ENCODE measurements around the gene MAP2K1.
"Not testable (repeated sequence)": the region's sequence is repeated elsewhere in the genome, so short reads cannot be mapped to it uniquely, and the experiment has no call there.

MAP2K1 gene

GRCh38 chr15:66424963-66425612, 38.4 kb downstream of the MAP2K1 start:
- no peak for DNase-seq (ENCODE audit: low read depth in 2 of 2)

GRCh38 chr15:66425837-66426236, 39.1 kb downstream of the MAP2K1 start:
- no peak for DNase-seq (ENCODE audit: low read depth in 2 of 2)

- DNase-seq (ENCODE audit: low read depth in 2 of 2): no peak
Observed at GRCh38 chr15:66429117-66429516, 42.4 kb downstream of the MAP2K1 start.

- no peak for DNase-seq (ENCODE audit: low read depth in 2 of 2)
Observed at GRCh38 chr15:66429546-66429945, 42.8 kb downstream of the MAP2K1 start.

- no peak for DNase-seq (ENCODE audit: low read depth in 2 of 2)
Observed at GRCh38 chr15:66430627-66431255, 44.0 kb downstream of the MAP2K1 start.

- DNase-seq (ENCODE audit: low read depth in 2 of 2): no peak
Observed at GRCh38 chr15:66433726-66434125, 47.0 kb downstream of the MAP2K1 start.

- DNase-seq (ENCODE audit: low read depth in 2 of 2): no peak
Observed at GRCh38 chr15:66440501-66440900, 53.8 kb downstream of the MAP2K1 start.

- DNase-seq (ENCODE audit: low read depth in 2 of 2): no peak
Observed at GRCh38 chr15:66452420-66452819, 65.7 kb downstream of the MAP2K1 start.

GRCh38 chr15:66452971-66453580, 66.4 kb downstream of the MAP2K1 start:
- no peak for DNase-seq (ENCODE audit: low read depth in 2 of 2)

GRCh38 chr15:66454143-66454542, 67.4 kb downstream of the MAP2K1 start:
- no peak for DNase-seq (ENCODE audit: low read depth in 2 of 2)

GRCh38 chr15:66456211-66456610, 69.5 kb downstream of the MAP2K1 start:
- no peak for DNase-seq (ENCODE audit: low read depth in 2 of 2)

GRCh38 chr15:66459818-66460615, 73.3 kb downstream of the MAP2K1 start:
- no peak for DNase-seq (ENCODE audit: low read depth in 2 of 2)

- DNase-seq (ENCODE audit: low read depth in 2 of 2): not testable (repeated sequence)
Observed at GRCh38 chr15:66461294-66461693, 74.6 kb downstream of the MAP2K1 start.

- DNase-seq (ENCODE audit: low read depth in 2 of 2): no peak
Observed at GRCh38 chr15:66461917-66462316, 75.2 kb downstream of the MAP2K1 start.

- DNase-seq (ENCODE audit: low read depth in 2 of 2): no peak
Observed at GRCh38 chr15:66462627-66463026, 75.9 kb downstream of the MAP2K1 start.

- not testable (repeated sequence) for DNase-seq (ENCODE audit: low read depth in 2 of 2)
Observed at GRCh38 chr15:66465294-66465693, 78.6 kb downstream of the MAP2K1 start.

GRCh38 chr15:66467162-66468040, 80.7 kb downstream of the MAP2K1 start:
- not testable (repeated sequence) for DNase-seq (ENCODE audit: low read depth in 2 of 2)

GRCh38 chr15:66470825-66471224, 84.1 kb downstream of the MAP2K1 start:
- not testable (repeated sequence) for DNase-seq (ENCODE audit: low read depth in 2 of 2)

- no peak for DNase-seq (ENCODE audit: low read depth in 2 of 2)
Observed at GRCh38 chr15:66472176-66472999, 85.7 kb downstream of the MAP2K1 start.

GRCh38 chr15:66474135-66474534, 87.4 kb downstream of the MAP2K1 start:
- DNase-seq (ENCODE audit: low read depth in 2 of 2): no peak
